HUES48 (cell line): ENCODE data around the gene CBFB.
"Not testable (repeated sequence)": the region's sequence is repeated elsewhere in the genome, so short reads cannot be mapped to it uniquely, and the experiment has no call there.

Source experiments
- H3K27ac ChIP-seq: one replicate; pipeline ENCODE4 v1.7.0; 2013; ENCODE audit warnings: low read depth, low read length, inconsistent platforms
- H3K27me3 ChIP-seq: 2 replicates; pipeline ENCODE4 v1.6.1; 2013; ENCODE audit warnings: mild to moderate bottlenecking, low read length; ENCODE audit not compliant: control insufficient read depth, insufficient read depth
- H3K36me3 ChIP-seq: 2 replicates; pipeline ENCODE4 v1.6.1; 2013; ENCODE audit warnings: low read length; ENCODE audit not compliant: control insufficient read depth, insufficient read depth
- H3K4me1 ChIP-seq: 2 replicates; pipeline ENCODE4 v1.6.1; 2013; ENCODE audit warnings: mild to moderate bottlenecking, low read length; ENCODE audit not compliant: control insufficient read depth, insufficient read depth
- H3K4me3 ChIP-seq: 2 replicates; pipeline ENCODE4 v1.5.1; 2013; ENCODE audit warnings: mild to moderate bottlenecking, low read depth, low read length
- H3K9ac ChIP-seq: 2 replicates; pipeline ENCODE4 v1.6.1; 2013; ENCODE audit warnings: mild to moderate bottlenecking, low read depth, low read length, moderate library complexity
- H3K9me3 ChIP-seq: 2 replicates; pipeline ENCODE4 v1.6.1; 2013; ENCODE audit warnings: low read length; ENCODE audit not compliant: control insufficient read depth, insufficient read depth

The CBFB gene

GRCh38 chr16:67029254-67030096 lies 526 bp downstream of the CBFB start:
- peak overlapping the region; percentile 88 for H3K4me3 ChIP-seq

GRCh38 chr16:67030221-67030962 lies 1.4 kb downstream of the CBFB start:
- Histone ChIP-seq H3K27me3 (peaks cover 6% of the 10 kb centered on the region; the same call in 1 of the 2 replicates), H3K9ac (0 out of 2 replicates have a peak overlapping the region, but pooled peaks have one; percentile 69), H3K4me3 (peak overlapping the region; percentile 88), H3K27ac (no peak overlapping the region), H3K9me3 (no peaks in the 10 kb centered on the region), H3K36me3 (no peaks in the 10 kb centered on the region), H3K4me1 (peaks cover 6% of the 10 kb centered on the region)

More at GRCh38 chr16:67029254-67030096, 526 bp downstream of the CBFB start:
- peak overlapping the region; percentile 69 for H3K9ac ChIP-seq
- peaks cover 6% of the 10 kb centered on the region; the same call in 1 of the 2 replicates for H3K27me3 ChIP-seq
- peak overlapping the region; percentile 61 for H3K27ac ChIP-seq
- no peaks in the 10 kb centered on the region for H3K36me3 ChIP-seq
- no peaks in the 10 kb centered on the region for H3K9me3 ChIP-seq
- H3K4me1 ChIP-seq = peaks cover 6% of the 10 kb centered on the region

- Histone ChIP-seq H3K27me3 (peaks cover 6% of the 10 kb centered on the region; the same call in 1 of the 2 replicates), H3K36me3 (0 out of 2 replicates have a peak, but pooled peaks cover 15% of the 10 kb centered on the region), H3K27ac (no peak overlapping the region), H3K4me1 (peaks cover 7% of the 10 kb centered on the region; the same call in 1 of the 2 replicates), H3K9ac (no peak overlapping the region), H3K9me3 (no peaks in the 10 kb centered on the region), H3K4me3 (no peak overlapping the region)
These were observed 5.5 kb downstream of the CBFB start for GRCh38 chr16:67034487-67034886.

GRCh38 chr16:67035364-67035763 lies 6.4 kb downstream of the CBFB start:
- Histone ChIP-seq H3K27me3 (no peaks in the 10 kb centered on the region), H3K4me3 (no peak overlapping the region), H3K36me3 (0 out of 2 replicates have a peak, but pooled peaks cover 15% of the 10 kb centered on the region), H3K4me1 (peaks cover 7% of the 10 kb centered on the region; the same call in 1 of the 2 replicates), H3K9ac (no peak overlapping the region), H3K9me3 (no peaks in the 10 kb centered on the region), H3K27ac (no peak overlapping the region)

GRCh38 chr16:67036323-67036741 lies 7.4 kb downstream of the CBFB start:
- Histone ChIP-seq H3K4me1 (peaks cover 10% of the 10 kb centered on the region), H3K4me3 (no peak overlapping the region), H3K36me3 (0 out of 2 replicates have a peak, but pooled peaks cover 15% of the 10 kb centered on the region), H3K9me3 (no peaks in the 10 kb centered on the region), H3K27ac (no peak overlapping the region), H3K9ac (no peak overlapping the region), H3K27me3 (no peaks in the 10 kb centered on the region)

- Histone ChIP-seq H3K27me3 (no peaks in the 10 kb centered on the region), H3K9me3 (no peaks in the 10 kb centered on the region), H3K4me3 (no peak overlapping the region), H3K27ac (no peak overlapping the region), H3K4me1 (peaks cover 10% of the 10 kb centered on the region), H3K9ac (no peak overlapping the region), H3K36me3 (0 out of 2 replicates have a peak, but pooled peaks cover 15% of the 10 kb centered on the region)
These were observed 10.5 kb downstream of the CBFB start for GRCh38 chr16:67039260-67040020.

- Histone ChIP-seq H3K36me3 (0 out of 2 replicates have a peak, but pooled peaks cover 15% of the 10 kb centered on the region), H3K27me3 (no peaks in the 10 kb centered on the region)
These were observed 11.2 kb downstream of the CBFB start for GRCh38 chr16:67040166-67040565.

GRCh38 chr16:67040906-67041305 lies 12.0 kb downstream of the CBFB start:
- Histone ChIP-seq H3K9ac (no peak overlapping the region), H3K4me3 (no peak overlapping the region), H3K36me3 (0 out of 2 replicates have a peak, but pooled peaks cover 15% of the 10 kb centered on the region), H3K27ac (no peak overlapping the region), H3K9me3 (no peaks in the 10 kb centered on the region), H3K27me3 (no peaks in the 10 kb centered on the region), H3K4me1 (peaks cover 10% of the 10 kb centered on the region)

More at GRCh38 chr16:67040166-67040565, 11.2 kb downstream of the CBFB start:
- H3K4me1 ChIP-seq = peaks cover 10% of the 10 kb centered on the region
- no peak overlapping the region for H3K27ac ChIP-seq
- H3K9ac ChIP-seq = no peak overlapping the region
- no peak overlapping the region for H3K4me3 ChIP-seq
- H3K9me3 ChIP-seq = no peaks in the 10 kb centered on the region

- 0 out of 2 replicates have a peak, but pooled peaks cover 15% of the 10 kb centered on the region for H3K36me3 ChIP-seq
- not testable (repeated sequence) for H3K4me3 ChIP-seq, H3K9ac ChIP-seq, H3K4me1 ChIP-seq, H3K27ac ChIP-seq, H3K9me3 ChIP-seq, H3K27me3 ChIP-seq
These were observed 12.6 kb downstream of the CBFB start for GRCh38 chr16:67041520-67041919.

GRCh38 chr16:67043420-67043819 lies 14.5 kb downstream of the CBFB start:
- H3K27me3 ChIP-seq = no peaks in the 10 kb centered on the region

More at GRCh38 chr16:67043420-67043819, 14.5 kb downstream of the CBFB start:
- peaks cover 7% of the 10 kb centered on the region for H3K4me1 ChIP-seq
- H3K9me3 ChIP-seq = no peaks in the 10 kb centered on the region
- H3K4me3 ChIP-seq = no peak overlapping the region
- H3K36me3 ChIP-seq = 0 out of 2 replicates have a peak, but pooled peaks cover 7% of the 10 kb centered on the region
- H3K9ac ChIP-seq = no peak overlapping the region
- no peak overlapping the region for H3K27ac ChIP-seq
